A549 (cell line): ENCODE measurements around the gene SEC16A. TPM values are rescaled to one million over a fixed set of nuclear protein-coding genes. Genes with fewer than 3 reads are reported as not detected.

Experiments used
- ATAC-seq, 2 experiments: fragments of 200-7000 bp in 1 of 2; fragments of >200 bp in 1 of 2; cut with Nextera tagmentation in 1 of 2; cut with Tn5 transposase in 1 of 2; 3 replicates each; pipeline versions ENCODE4 v1.8.0 to v1.9.1; 2018 to 2020; ENCODE audit warnings: mild to moderate bottlenecking in 1 of 2, moderate library complexity in 1 of 2
- CTCF ChIA-PET: fragments of 300-600 bp; sonication (Branson Sonifier 250); formaldehyde crosslinking; extraction: SDS; loops from one replicate; lab custom pipeline; 2021; ENCODE audit warnings: antibody characterized with exemption, inconsistent platforms; lab: Yijun Ruan, JAX
- POLR2A ChIA-PET: fragments of 350-600 bp; formaldehyde crosslinking; extraction: SDS; loops from one replicate; lab custom pipeline; 2021; ENCODE audit warnings: antibody characterized with exemption, inconsistent platforms; lab: Yijun Ruan, JAX
- DNase-seq, 2 experiments: peaks; one replicate each; pipeline versions ENCODE4 v3.0.0 to v3.0.0-alpha.2; 2011 to 2016; ENCODE audit warnings: low read depth in 1 of 2, low spot score in 1 of 2
- FAIRE-seq: peaks from 2 replicates; lab custom pipeline; 2011; peaks lifted over from hg19 to GRCh38; lab: Jason Lieb, UNC
- H3K27ac ChIP-seq, 2 experiments: fragments of >200 bp; sonication (Bioruptor Twin); formaldehyde crosslinking; 3 replicates each; pipeline ENCODE4 v1.5.1; 2016 to 2017
- H3K4me1 ChIP-seq: fragments of >200 bp; sonication (Bioruptor Twin); formaldehyde crosslinking; 3 replicates; pipeline ENCODE4 v1.6.1; 2016
- H3K4me2 ChIP-seq: fragments of >200 bp; sonication (Bioruptor Twin); formaldehyde crosslinking; 3 replicates; pipeline ENCODE4 v1.6.1; 2016
- H3K4me3 ChIP-seq: fragments of >200 bp; sonication (Bioruptor Twin); formaldehyde crosslinking; 3 replicates; pipeline ENCODE4 v1.5.1; 2016
- H3K9me3 ChIP-seq: fragments of >200 bp; sonication (Bioruptor Twin); formaldehyde crosslinking; 3 replicates; pipeline ENCODE4 v1.6.1; 2016
- BHLHE40 ChIP-seq: IDR thresholded peaks from 2 replicates; pipeline ENCODE4 v1.6.1; 2012; ENCODE audit warnings: low read depth, low read length, inconsistent platforms
- CBX8 ChIP-seq: fragments of 200-600 bp; sonication (generic); IDR thresholded peaks from 2 replicates; pipeline ENCODE4 v1.6.1; 2016
- CEBPB ChIP-seq, 2 experiments: fragments of >200 bp in 1 of 2; sonication (Bioruptor Twin) in 1 of 2; formaldehyde crosslinking in 1 of 2; IDR thresholded peaks; 2 replicates each; pipeline ENCODE4 v1.6.1; 2012 to 2016
- CHD4 ChIP-seq: fragments of 200-600 bp; sonication (generic); IDR thresholded peaks from 2 replicates; pipeline ENCODE4 v1.6.1; 2016; ENCODE audit warnings: antibody characterized with exemption, mild to moderate bottlenecking, borderline replicate concordance
- EHF ChIP-seq: fragments of 250-450 bp; sonication (Bioruptor Pico); IDR thresholded peaks from 2 replicates; pipeline ENCODE4 v1.5.0; 2020; ENCODE audit warnings: mild to moderate bottlenecking
- ELK1 ChIP-seq: fragments of 150-350 bp; IDR thresholded peaks from 2 replicates; pipeline ENCODE4 v1.6.1; 2014; ENCODE audit warnings: low read depth, mild to moderate bottlenecking, low read length
- ESRRA ChIP-seq: fragments of 150-350 bp; IDR thresholded peaks from 2 replicates; pipeline ENCODE4 v1.6.1; 2014; ENCODE audit warnings: mild to moderate bottlenecking, low read length, borderline replicate concordance
- FOSB ChIP-seq: fragments of 250-450 bp; sonication (Bioruptor Pico); IDR thresholded peaks from 2 replicates; pipeline ENCODE4 v1.5.0; 2020; ENCODE audit warnings: mild to moderate bottlenecking, moderate library complexity
- FOXS1 ChIP-seq: fragments of 250-450 bp; sonication (Bioruptor Pico); IDR thresholded peaks from 2 replicates; pipeline ENCODE4 v1.5.0; 2020; ENCODE audit warnings: mild to moderate bottlenecking, moderate library complexity
- GATA3 ChIP-seq: IDR thresholded peaks from 2 replicates; pipeline ENCODE4 v1.6.1; 2012; ENCODE audit warnings: borderline replicate concordance
- HDAC2 ChIP-seq: fragments of 200-600 bp; sonication (generic); IDR thresholded peaks from 2 replicates; pipeline ENCODE4 v1.6.1; 2016
- HOXB5 ChIP-seq: fragments of 250-450 bp; sonication (Bioruptor Pico); IDR thresholded peaks from 2 replicates; pipeline ENCODE4 v1.5.0; 2020; ENCODE audit warnings: mild to moderate bottlenecking, moderate library complexity
- JUN ChIP-seq, 2 experiments: fragments of >200 bp; sonication (Bioruptor Twin); formaldehyde crosslinking; IDR thresholded peaks; 2 replicates in 1 of 2; 3 replicates in 1 of 2; pipeline ENCODE4 v1.6.1; 2016 to 2017
- KDM1A ChIP-seq: fragments of 200-600 bp; sonication (generic); IDR thresholded peaks from 2 replicates; pipeline ENCODE4 v1.6.1; 2016; ENCODE audit warnings: low read depth, mild to moderate bottlenecking
- KDM5A ChIP-seq: fragments of 200-600 bp; sonication (generic); IDR thresholded peaks from 2 replicates; pipeline ENCODE4 v1.6.1; 2016; ENCODE audit warnings: antibody characterized with exemption, mild to moderate bottlenecking
- MYC ChIP-seq: IDR thresholded peaks from 2 replicates; pipeline ENCODE4 v1.6.1; 2012; ENCODE audit warnings: mild to moderate bottlenecking, inconsistent platforms, low read length, improper control_type of control experiment, borderline replicate concordance
- NFE2L2 ChIP-seq: fragments of 150-350 bp; conservative IDR thresholded peaks from 2 replicates; pipeline ENCODE4 v1.6.1; 2014; ENCODE audit warnings: low read length
- NR3C1 ChIP-seq: fragments of >200 bp; sonication (Bioruptor Twin); formaldehyde crosslinking; IDR thresholded peaks from 3 replicates; pipeline ENCODE4 v1.6.1; 2017
- PBX3 ChIP-seq: IDR thresholded peaks from 2 replicates; pipeline ENCODE4 v1.6.1; 2012
- RARB ChIP-seq: fragments of 250-450 bp; sonication (Bioruptor Pico); IDR thresholded peaks from 2 replicates; pipeline ENCODE4 v1.8.0; 2021; ENCODE audit warnings: mild to moderate bottlenecking, moderate library complexity
- RCOR1 ChIP-seq: fragments of 150-350 bp; IDR thresholded peaks from 2 replicates; pipeline ENCODE4 v1.6.1; 2014; ENCODE audit warnings: antibody characterized with exemption, low read length, low read depth
- REST ChIP-seq: fragments of 200-600 bp; sonication (generic); IDR thresholded peaks from 2 replicates; pipeline ENCODE4 v1.6.1; 2016; ENCODE audit warnings: antibody characterized with exemption, mild to moderate bottlenecking, moderate library complexity
- RNF2 ChIP-seq: fragments of 200-600 bp; sonication (generic); IDR thresholded peaks from 2 replicates; pipeline ENCODE4 v1.6.1; 2016; ENCODE audit warnings: low read depth, mild to moderate bottlenecking, antibody characterized with exemption, moderate library complexity, borderline replicate concordance
- TFCP2L1 ChIP-seq: fragments of 250-450 bp; sonication (Bioruptor Pico); IDR thresholded peaks from 2 replicates; pipeline ENCODE4 v1.5.0; 2021; ENCODE audit warnings: mild to moderate bottlenecking
- ZSCAN20 ChIP-seq: fragments of 250-450 bp; sonication (Bioruptor Pico); IDR thresholded peaks from 2 replicates; pipeline ENCODE4 v1.8.0; 2022; ENCODE audit warnings: mild to moderate bottlenecking, moderate library complexity
- WGBS: methylation state at CpG from one replicate; pipeline ENCODE4 v1.1.6; 2017; ENCODE audit errors: missing lambda C conversion rate; 5-methylcytosine and 5-hydroxymethylcytosine counted together
- polyA plus RNA-seq, 4 experiments: library from polyadenylated mRNA; depleted of rRNA in 3 of 4; stranded (reverse); fragments of >200 nt; fragmentation: RNase III in 1 of 4; extraction: RNeasy Plus Mini Kit Qiagen cat#74134 plus additional on column Dnase treatment in 1 of 4; gene quantifications; 2 replicates in 3 of 4; 3 replicates in 1 of 4; pipeline ENCODE4 v1.2.3, GENCODE V29; 2011 to 2017
- TF ChIP-seq, protein P1 (sequence below): fragments of 250-450 bp; sonication (Bioruptor Pico); IDR thresholded peaks from 2 replicates; pipeline ENCODE4 v1.5.0; 2020; ENCODE audit warnings: low read depth, mild to moderate bottlenecking, moderate library complexity

Gene SEC16A
- polyA plus RNA-seq, 2 of the 4 experiments (the other 2 are of a cell fraction) = 24.2 to 38.0 TPM

GRCh38 chr9:136496181-136496580, 13.3 kb upstream of the SEC16A start:
- ChIA-PET POLR2A (no interaction called here), CTCF (interaction anchor here (10.1 to 10.2 kb wide), 2 partner anchors 9 to 130 kb away, joined by 68 to 128 read pairs; no protein-coding TSS in a partner anchor)
- DNase-seq (no peak), ATAC-seq (no peak), FAIRE-seq (no peak)
- WGBS = 97% methylated on average over 17 of the region's 18 CpGs
- Histone ChIP-seq H3K4me1 (no peaks in the 10 kb centered on the region), H3K4me2 (no peak overlapping the region), H3K27ac (no peak overlapping the region), H3K9me3 (no peaks in the 10 kb centered on the region), H3K4me3 (no peak overlapping the region)
- TF ChIP-seq PBX3 = no peak
- TF ChIP-seq ZSCAN20 = no peak
- TF ChIP-seq RARB = no peak
- no peak for TF ChIP-seq KDM5A
- no peak for TF ChIP-seq REST
- TF ChIP-seq ESRRA = no peak
- TF ChIP-seq NR3C1 = no peak
- no peak for TF ChIP-seq FOXS1 (CRISPR knock-in tag)
- TF ChIP-seq CEBPB (IDR thresholded peaks at IDR 0.05) = no peak
- no peak for TF ChIP-seq HDAC2
- TF ChIP-seq HOXB5 (CRISPR knock-in tag) = no peak
- no peak for TF ChIP-seq JUN (IDR thresholded peaks at IDR 0.05)
- no peak for TF ChIP-seq EHF
- TF ChIP-seq NFE2L2 = no peak
- TF ChIP-seq FOSB (CRISPR knock-in tag) = no peak
- no peak for TF ChIP-seq KDM1A
- TF ChIP-seq RNF2 = no peak

- TF ChIP-seq RNF2 (no peak), BHLHE40 (no peak), ELK1 (no peak), RCOR1 (no peak), ZSCAN20 (no peak), TFCP2L1 (CRISPR knock-in tag) (no peak), MYC (no peak), KDM1A (no peak), CBX8 (no peak), CHD4 (no peak), GATA3 (no peak)
- TF ChIP-seq, protein P1, sequence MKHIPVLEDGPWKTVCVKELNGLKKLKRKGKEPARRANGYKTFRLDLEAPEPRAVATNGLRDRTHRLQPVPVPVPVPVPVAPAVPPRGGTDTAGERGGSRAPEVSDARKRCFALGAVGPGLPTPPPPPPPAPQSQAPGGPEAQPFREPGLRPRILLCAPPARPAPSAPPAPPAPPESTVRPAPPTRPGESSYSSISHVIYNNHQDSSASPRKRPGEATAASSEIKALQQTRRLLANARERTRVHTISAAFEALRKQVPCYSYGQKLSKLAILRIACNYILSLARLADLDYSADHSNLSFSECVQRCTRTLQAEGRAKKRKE (CRISPR knock-in tag) = no peak
- H3K9me3 ChIP-seq = no peaks in the 10 kb centered on the region
- ATAC-seq = no peak
- H3K4me3 ChIP-seq = no peak overlapping the region
- no peak overlapping the region for H3K4me2 ChIP-seq
- FAIRE-seq = no peak
- no peak overlapping the region for H3K27ac ChIP-seq
- ChIA-PET CTCF (interaction anchor here (0.7 to 10.1 kb wide), 4 partner anchors 11 to 149 kb away, joined by 3 to 68 read pairs (median 4); no protein-coding TSS in a partner anchor), POLR2A (no interaction called here)
- DNase-seq = no peak
- H3K4me1 ChIP-seq = no peaks in the 10 kb centered on the region
- WGBS = 92% methylated on average over 17 of the region's 17 CpGs
Measured at GRCh38 chr9:136495238-136495800, 12.5 kb upstream of the SEC16A start.
